Pons (tissue), 1 donor: Measurements from ENCODE around the gene MAGEF1.
A peak's percentile ranks its signal among the peaks of the same experiment; 100 is the strongest.

Source experiments
- DNase-seq: peaks from one replicate; pipeline ENCODE4 v3.0.0-alpha.2; 2016; ENCODE audit warnings: low spot score

MAGEF1 gene

GRCh38 chr3:184690192-184690883 lies 21.5 kb downstream of the MAGEF1 start:
- no peak for DNase-seq

GRCh38 chr3:184688882-184689271 lies 23.0 kb downstream of the MAGEF1 start:
- no peak for DNase-seq

- no peak for DNase-seq
These were observed 23.5 kb downstream of the MAGEF1 start for GRCh38 chr3:184688251-184688881.

- peak; percentile 66 for DNase-seq
These were observed 24.4 kb downstream of the MAGEF1 start for GRCh38 chr3:184687363-184688015.

- no peak for DNase-seq
These were observed 26.2 kb downstream of the MAGEF1 start for GRCh38 chr3:184685646-184686045.

GRCh38 chr3:184685055-184685454 lies 26.8 kb downstream of the MAGEF1 start:
- no peak for DNase-seq

GRCh38 chr3:184683900-184684560 lies 27.8 kb downstream of the MAGEF1 start:
- DNase-seq = no peak

- DNase-seq = no peak
These were observed 28.6 kb downstream of the MAGEF1 start for GRCh38 chr3:184683234-184683633.

- DNase-seq = no peak
These were observed 29.2 kb downstream of the MAGEF1 start for GRCh38 chr3:184682671-184683070.

- no peak for DNase-seq
These were observed 31.2 kb downstream of the MAGEF1 start for GRCh38 chr3:184680385-184681345.

- DNase-seq = no peak
These were observed 32.6 kb downstream of the MAGEF1 start for GRCh38 chr3:184679056-184679816.

- DNase-seq = no peak
These were observed 33.4 kb downstream of the MAGEF1 start for GRCh38 chr3:184678317-184679055.

GRCh38 chr3:184677344-184678316 lies 34.2 kb downstream of the MAGEF1 start:
- DNase-seq = no peak

GRCh38 chr3:184676927-184677326 lies 34.9 kb downstream of the MAGEF1 start:
- peak; percentile 76 for DNase-seq

- no peak for DNase-seq
These were observed 37.2 kb downstream of the MAGEF1 start for GRCh38 chr3:184674626-184675025.

- DNase-seq = no peak
These were observed 38.6 kb downstream of the MAGEF1 start for GRCh38 chr3:184672977-184673870.

GRCh38 chr3:184672335-184672734 lies 39.5 kb downstream of the MAGEF1 start:
- no peak for DNase-seq

- no peak for DNase-seq
These were observed 41.7 kb downstream of the MAGEF1 start for GRCh38 chr3:184670091-184670602.
